ENCODE measurements around the gene SIPA1L3. TPM values are rescaled to one million over a fixed set of nuclear protein-coding genes. Genes with fewer than 3 reads are reported as not detected.

Gene SIPA1L3
- total RNA-seq, 1 donor from 2014 or later = 3.4 TPM

- DNase-seq (ENCODE audit: low read depth) = no peak
- no peak for TF ChIP-seq CTCF (IDR thresholded peaks at IDR 0.05; ENCODE audit: insufficient read depth, low read length, severe bottlenecking)
- peak; percentile 77 for FAIRE-seq
- no peak overlapping the region for H3K4me3 ChIP-seq (ENCODE audit: low read depth, low read length)
- H3K36me3 ChIP-seq (ENCODE audit: control insufficient read depth, insufficient read depth, low read length) = peaks cover 1% of the 10 kb centered on the region
- no peaks in the 10 kb centered on the region for H3K27me3 ChIP-seq (ENCODE audit: control insufficient read depth, insufficient read depth, low read length)
Observed at GRCh38 chr19:38133319-38133718, 226.3 kb downstream of the SIPA1L3 start.

- no peak for FAIRE-seq
- no peaks in the 10 kb centered on the region for H3K27me3 ChIP-seq (ENCODE audit: control insufficient read depth, insufficient read depth, low read length)
- peak; percentile 77 for TF ChIP-seq CTCF (IDR thresholded peaks at IDR 0.05; ENCODE audit: insufficient read depth, low read length, severe bottlenecking)
Observed at GRCh38 chr19:38134540-38135149, 227.6 kb downstream of the SIPA1L3 start.

GRCh38 chr19:38135150-38135998 lies 228.4 kb downstream of the SIPA1L3 start:
- DNase-seq (ENCODE audit: low read depth) (peak; percentile 53), FAIRE-seq (peak; percentile 88)
- H3K4me3 ChIP-seq (ENCODE audit: low read depth, low read length) = no peak overlapping the region
- no peaks in the 10 kb centered on the region for H3K27me3 ChIP-seq (ENCODE audit: control insufficient read depth, insufficient read depth, low read length)
- peaks cover 1% of the 10 kb centered on the region for H3K36me3 ChIP-seq (ENCODE audit: control insufficient read depth, insufficient read depth, low read length)
- no peak for TF ChIP-seq CTCF (IDR thresholded peaks at IDR 0.05; ENCODE audit: insufficient read depth, low read length, severe bottlenecking)

More at GRCh38 chr19:38134540-38135149, 227.6 kb downstream of the SIPA1L3 start:
- peak; percentile 50 for DNase-seq (ENCODE audit: low read depth)
- H3K4me3 ChIP-seq (ENCODE audit: low read depth, low read length) = no peak overlapping the region
- peaks cover 1% of the 10 kb centered on the region for H3K36me3 ChIP-seq (ENCODE audit: control insufficient read depth, insufficient read depth, low read length)

GRCh38 chr19:38139122-38139521 lies 232.1 kb downstream of the SIPA1L3 start:
- no peak overlapping the region for H3K4me3 ChIP-seq (ENCODE audit: low read depth, low read length)
- H3K36me3 ChIP-seq (ENCODE audit: control insufficient read depth, insufficient read depth, low read length) = peaks cover 7% of the 10 kb centered on the region
- FAIRE-seq (no peak), DNase-seq (ENCODE audit: low read depth) (no peak)
- TF ChIP-seq CTCF (IDR thresholded peaks at IDR 0.05; ENCODE audit: insufficient read depth, low read length, severe bottlenecking) = no peak
- no peaks in the 10 kb centered on the region for H3K27me3 ChIP-seq (ENCODE audit: control insufficient read depth, insufficient read depth, low read length)

- H3K27me3 ChIP-seq (ENCODE audit: control insufficient read depth, insufficient read depth, low read length) = no peaks in the 10 kb centered on the region
- no peak for TF ChIP-seq CTCF (IDR thresholded peaks at IDR 0.05; ENCODE audit: insufficient read depth, low read length, severe bottlenecking)
- DNase-seq (ENCODE audit: low read depth) = no peak
- H3K4me3 ChIP-seq (ENCODE audit: low read depth, low read length) = no peak overlapping the region
- H3K36me3 ChIP-seq (ENCODE audit: control insufficient read depth, insufficient read depth, low read length) = peaks cover 8% of the 10 kb centered on the region
- no peak for FAIRE-seq
Observed at GRCh38 chr19:38141108-38141507, 234.1 kb downstream of the SIPA1L3 start.
